K562 (cell line): ENCODE measurements around the gene KCTD18. TPM values are rescaled to one million over a fixed set of nuclear protein-coding genes. Genes with fewer than 3 reads are reported as not detected.
A peak's percentile ranks its signal among the peaks of the same experiment; 100 is the strongest.

Experiments used
- BRD9 ChIP-seq: fragments of 450-650 bp; IDR thresholded peaks from 2 replicates; pipeline ENCODE4 v1.6.1; 2018; ENCODE audit warnings: low read depth; ENCODE audit not compliant: partially characterized antibody
- CBX8 ChIP-seq: fragments of 200-600 bp; sonication (generic); IDR thresholded peaks from 2 replicates; pipeline ENCODE4 v1.6.1; 2012; ENCODE audit warnings: borderline replicate concordance, mixed run types, low read depth, mild to moderate bottlenecking, moderate library complexity, mixed read lengths, low read length, control low read depth, inconsistent platforms; ENCODE audit not compliant: poor library complexity, severe bottlenecking; ENCODE audit errors: extremely low read depth
- CTCFL ChIP-seq: IDR thresholded peaks from 2 replicates; pipeline ENCODE4 v1.6.1; 2011; ENCODE audit warnings: borderline replicate concordance, low read depth, mild to moderate bottlenecking, moderate library complexity, low read length; ENCODE audit not compliant: insufficient read depth, poor library complexity, severe bottlenecking
- HNRNPLL ChIP-seq: fragments of 200-400 bp; formaldehyde crosslinking; IDR thresholded peaks from 2 replicates; pipeline ENCODE4 v1.6.1; 2017; ENCODE audit warnings: low read length, low read depth, mild to moderate bottlenecking; ENCODE audit not compliant: poor library complexity, severe bottlenecking
- MYBL2 ChIP-seq, 2 experiments: fragments of 450-650 bp in 1 of 2; sonication (generic) in 1 of 2; formaldehyde crosslinking in 1 of 2; IDR thresholded peaks; 2 replicates each; pipeline versions ENCODE4 v1.6.1 to v1.8.1; 2017 to 2022; ENCODE audit warnings: borderline replicate concordance in 1 of 2, inconsistent platforms in 1 of 2, low read depth in 1 of 2, mild to moderate bottlenecking in 1 of 2, missing genetic modification reagents in 1 of 2, moderate library complexity in 1 of 2
- NBN ChIP-seq: fragments of 450-650 bp; IDR thresholded peaks from 2 replicates; pipeline ENCODE4 v1.6.1; 2016; ENCODE audit warnings: low read depth, mild to moderate bottlenecking
- RAD51 ChIP-seq: fragments of 450-650 bp; IDR thresholded peaks from 2 replicates; pipeline ENCODE4 v1.7.1; 2016; ENCODE audit warnings: low read depth, mild to moderate bottlenecking, borderline replicate concordance
- SLC30A9 ChIP-seq: fragments of 250-450 bp; sonication (Bioruptor Pico); IDR thresholded peaks from 2 replicates; pipeline ENCODE4 v1.8.0; 2022; ENCODE audit warnings: mild to moderate bottlenecking, moderate library complexity
- SMARCE1 ChIP-seq: fragments of 450-650 bp; IDR thresholded peaks from 2 replicates; pipeline ENCODE4 v1.7.1; 2016; ENCODE audit warnings: mild to moderate bottlenecking
- TAL1 ChIP-seq: fragments of 450-650 bp; IDR thresholded peaks from 2 replicates; pipeline ENCODE4 v1.6.1; 2016; ENCODE audit warnings: mild to moderate bottlenecking
- ZBTB7A ChIP-seq: IDR thresholded peaks from 2 replicates; pipeline ENCODE4 v1.6.1; 2011; ENCODE audit warnings: low read depth, mild to moderate bottlenecking, low read length, moderate library complexity, borderline replicate concordance; ENCODE audit not compliant: control insufficient read depth
- ZNF586 ChIP-seq: fragments of 450-650 bp; formaldehyde crosslinking; conservative IDR thresholded peaks from 2 replicates; pipeline ENCODE4 v1.4.0; 2020; ENCODE audit warnings: mild to moderate bottlenecking, moderate library complexity
- ZNF778 ChIP-seq: fragments of 450-650 bp; formaldehyde crosslinking; IDR thresholded peaks from 2 replicates; pipeline ENCODE4 v1.4.0; 2020; ENCODE audit warnings: mild to moderate bottlenecking, moderate library complexity
- polyA plus RNA-seq, 8 experiments: library from polyadenylated mRNA; depleted of rRNA in 4 of 8; stranded (reverse) in 5 of 8; unstranded in 3 of 8; fragments of >200 nt; fragmentation: Nextera tagmentation in 2 of 8; fragmentation: Illumina TruSeq in 1 of 8; extraction: Ambion mirVana in 2 of 8; extraction: Trizol in 1 of 8; gene quantifications; 2 replicates each; pipeline versions ENCODE4 v1.2.1 to v1.2.3, GENCODE V29; 2011 to 2014; ENCODE audit warnings: inconsistent platforms in 1 of 8, missing spikeins in 1 of 8
- total RNA-seq, 7 experiments: library from RNA; depleted of rRNA in 6 of 7; stranded (reverse); fragments of >200 nt in 6 of 7; fragmentation: Illumina TruSeq in 2 of 7; extraction: Trizol in 2 of 7; gene quantifications; 2 replicates each; pipeline versions ENCODE4 v1.2.1 to v1.2.3, GENCODE V29; 2011 to 2021; ENCODE audit warnings: low replicate concordance in 1 of 7
- TF ChIP-seq, protein P1 (sequence below), 2 experiments: fragments of 450-650 bp; IDR thresholded peaks; 2 replicates each; pipeline ENCODE4 v1.6.1; 2016; ENCODE audit warnings: mild to moderate bottlenecking in 2 of 2, borderline replicate concordance in 1 of 2, low read depth in 1 of 2, moderate library complexity in 1 of 2

Gene KCTD18
- total and polyA plus RNA-seq, 9 of the 15 experiments (the other 6 are each of a cell fraction or from before 2014, with no cell fraction given): 0.39 to 5.4 (median 3.8) TPM

- TF ChIP-seq, protein P1, sequence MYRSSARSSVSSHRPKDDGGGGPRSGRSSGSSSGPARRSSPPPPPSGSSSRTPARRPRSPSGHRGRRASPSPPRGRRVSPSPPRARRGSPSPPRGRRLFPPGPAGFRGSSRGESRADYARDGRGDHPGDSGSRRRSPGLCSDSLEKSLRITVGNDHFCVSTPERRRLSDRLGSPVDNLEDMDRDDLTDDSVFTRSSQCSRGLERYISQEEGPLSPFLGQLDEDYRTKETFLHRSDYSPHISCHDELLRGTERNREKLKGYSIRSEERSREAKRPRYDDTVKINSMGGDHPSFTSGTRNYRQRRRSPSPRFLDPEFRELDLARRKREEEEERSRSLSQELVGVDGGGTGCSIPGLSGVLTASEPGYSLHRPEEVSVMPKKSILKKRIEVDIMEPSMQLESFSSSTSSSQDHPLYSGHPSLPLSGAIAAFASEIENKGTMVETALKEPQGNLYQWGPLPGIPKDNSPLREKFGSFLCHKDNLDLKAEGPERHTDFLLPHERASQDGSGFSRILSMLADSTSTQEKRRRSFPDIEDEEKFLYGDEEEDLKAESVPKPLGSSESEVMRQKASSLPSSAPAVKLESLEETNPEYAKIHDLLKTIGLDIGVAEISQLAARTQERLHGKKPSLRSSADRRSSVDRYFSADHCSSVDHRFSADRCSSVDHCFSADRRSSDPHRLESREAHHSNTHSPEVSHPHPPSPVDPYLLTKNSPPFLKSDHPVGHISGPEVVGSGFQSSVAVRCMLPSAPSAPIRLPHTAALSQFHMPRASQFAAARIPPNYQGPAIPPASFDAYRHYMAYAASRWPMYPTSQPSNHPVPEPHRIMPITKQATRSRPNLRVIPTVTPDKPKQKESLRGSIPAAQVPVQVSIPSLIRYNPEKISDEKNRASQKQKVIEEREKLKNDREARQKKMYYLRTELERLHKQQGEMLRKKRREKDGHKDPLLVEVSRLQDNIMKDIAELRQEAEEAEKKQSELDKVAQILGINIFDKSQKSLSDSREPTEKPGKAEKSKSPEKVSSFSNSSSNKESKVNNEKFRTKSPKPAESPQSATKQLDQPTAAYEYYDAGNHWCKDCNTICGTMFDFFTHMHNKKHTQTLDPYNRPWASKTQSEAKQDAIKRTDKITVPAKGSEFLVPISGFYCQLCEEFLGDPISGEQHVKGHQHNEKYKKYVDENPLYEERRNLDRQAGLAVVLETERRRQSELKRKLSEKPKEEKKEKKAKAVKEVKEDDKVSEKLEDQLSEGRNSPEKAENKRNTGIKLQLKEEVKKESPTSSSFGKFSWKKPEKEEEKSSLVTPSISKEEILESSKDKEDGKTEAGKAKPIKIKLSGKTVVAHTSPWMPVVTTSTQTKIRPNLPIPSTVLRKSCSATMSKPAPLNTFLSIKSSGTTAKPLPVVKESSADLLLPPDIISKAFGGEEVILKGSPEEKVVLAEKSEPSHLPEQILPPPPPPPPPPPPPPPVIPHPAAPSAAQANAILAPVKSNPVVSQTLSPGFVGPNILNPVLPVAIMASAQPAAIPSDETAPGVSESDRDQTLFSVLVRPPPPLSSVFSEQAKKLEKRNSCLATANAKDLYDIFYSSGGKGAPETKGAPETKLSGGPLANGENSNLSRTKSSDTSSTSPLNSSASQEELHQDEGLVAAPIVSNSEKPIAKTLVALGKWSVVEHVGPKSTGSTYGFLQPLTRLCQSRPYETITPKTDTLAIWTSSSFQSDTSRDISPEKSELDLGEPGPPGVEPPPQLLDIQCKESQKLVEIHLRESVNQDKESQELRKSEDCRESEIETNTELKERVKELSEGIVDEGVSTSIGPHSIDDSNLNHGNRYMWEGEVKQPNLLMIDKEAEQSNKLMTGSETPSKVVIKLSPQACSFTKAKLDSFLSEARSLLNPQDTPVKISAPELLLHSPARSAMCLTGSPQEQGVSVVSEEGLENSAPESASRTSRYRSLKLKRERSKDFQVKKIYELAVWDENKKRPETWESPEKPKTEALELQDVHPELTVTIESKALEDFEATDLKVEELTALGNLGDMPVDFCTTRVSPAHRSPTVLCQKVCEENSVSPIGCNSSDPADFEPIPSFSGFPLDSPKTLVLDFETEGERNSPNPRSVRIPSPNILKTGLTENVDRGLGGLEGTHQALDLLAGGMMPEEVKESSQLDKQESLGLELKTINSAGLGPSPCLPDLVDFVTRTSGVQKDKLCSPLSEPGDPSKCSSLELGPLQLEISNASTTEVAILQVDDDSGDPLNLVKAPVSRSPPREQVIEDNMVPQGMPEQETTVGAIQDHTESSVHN (IDR thresholded peaks at IDR 0.05; ENCODE audit: borderline replicate concordance in 1 of 2, low read depth in 1 of 2): no peak
- TF ChIP-seq ZNF778 (CRISPR knock-in tag) (no peak), SMARCE1 (no peak), TAL1 (no peak), MYBL2 (IDR thresholded peaks at IDR 0.05; ENCODE audit: low read depth) (peak; percentile 99), MYBL2 (CRISPR knock-in tag; IDR thresholded peaks at IDR 0.05; ENCODE audit: borderline replicate concordance) (peak; percentile 99; the same call in 1 of the 2 replicates), ZBTB7A (0 out of 2 replicates have a peak, but pooled peaks have one; percentile 26), SLC30A9 (CRISPR knock-in tag) (no peak), NBN (no peak), CTCFL (no peak), ZNF586 (no peak), RAD51 (no peak), HNRNPLL (peak; percentile 97), CBX8 (no peak), BRD9 (no peak)
Measured at GRCh38 chr2:200525882-200526651, 16.2 kb upstream of the KCTD18 start, which contains the start of gene SGO2 (continued).
